HG02870 (cell line): Measurements from ENCODE around the gene IMMP2L.
"Not testable (repeated sequence)": the region's sequence is repeated elsewhere in the genome, so short reads cannot be mapped to it uniquely, and the experiment has no call there.

Experiments used
- ATAC-seq: cut with Tn5 transposase; IDR thresholded peaks from one replicate; pipeline ENCODE4 v1.9.1; 2021; ENCODE audit warnings: mild to moderate bottlenecking, moderate library complexity; ENCODE audit not compliant: unreplicated experiment

The IMMP2L gene

GRCh38 chr7:111473449-111474198 is 88.7 kb downstream of the IMMP2L start:
- ATAC-seq, result no peak

DNA sequence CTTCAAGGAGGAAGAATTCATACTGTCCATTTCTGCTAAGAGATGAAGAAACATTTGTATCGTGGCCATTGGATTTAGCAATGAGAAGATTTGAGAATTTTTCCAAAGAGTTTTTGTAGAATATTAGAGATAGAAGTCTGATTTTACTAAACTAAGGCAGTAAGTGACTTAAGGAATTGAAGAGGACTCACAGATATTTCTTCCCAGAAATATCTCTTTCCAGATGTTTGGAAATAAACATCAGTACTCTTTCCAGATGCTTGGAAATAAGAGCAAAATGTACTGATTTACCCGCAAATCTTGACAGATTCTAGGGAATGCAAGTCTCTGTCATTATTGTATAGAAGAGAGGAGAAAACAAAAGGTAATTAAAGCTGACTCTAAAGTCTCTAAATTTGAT is 91.3 kb downstream of the IMMP2L start:
- no peak for ATAC-seq

- ATAC-seq, result not testable (repeated sequence)
Measured at GRCh38 chr7:111469894-111470293, 92.4 kb downstream of the IMMP2L start.

DNA sequence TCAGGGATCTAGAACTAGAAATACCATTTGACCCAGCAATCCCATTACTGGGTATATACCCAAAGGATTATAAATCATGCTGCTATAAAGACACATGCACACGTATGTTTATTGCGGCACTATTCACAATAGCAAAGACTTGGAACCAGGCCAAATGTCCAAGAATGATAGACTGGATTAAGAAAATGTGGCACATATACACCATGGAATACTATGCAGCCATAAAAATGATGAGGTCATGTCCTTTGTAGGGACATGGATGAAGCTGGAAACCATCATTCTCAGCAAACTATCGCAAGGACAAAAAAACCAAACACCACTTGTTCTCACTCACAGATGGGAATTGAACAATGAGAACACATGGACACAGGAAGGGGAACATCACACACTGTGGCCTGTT is 96.5 kb downstream of the IMMP2L start:
- ATAC-seq, result not testable (repeated sequence)

DNA sequence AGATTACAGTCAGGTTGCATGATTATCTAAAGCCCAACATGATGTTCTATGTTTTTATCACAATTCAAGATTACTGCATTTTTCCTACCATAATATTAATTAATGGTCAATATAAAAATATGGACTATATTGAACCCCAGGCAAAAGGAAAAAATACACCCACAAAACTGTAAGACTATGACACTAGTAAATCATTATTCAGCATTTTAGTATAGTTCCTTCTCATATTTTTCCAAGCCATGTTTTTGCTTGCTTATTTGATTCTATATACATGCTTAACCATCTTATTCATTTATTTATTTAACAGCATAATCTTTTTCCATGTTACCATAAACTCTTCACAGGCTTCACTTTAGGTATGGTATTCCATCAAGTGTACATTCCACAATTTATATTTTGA is 101.6 kb downstream of the IMMP2L start:
- no peak for ATAC-seq

GRCh38 chr7:111459757-111460280 is 102.5 kb downstream of the IMMP2L start:
- ATAC-seq, result no peak

- no peak for ATAC-seq
Measured at GRCh38 chr7:111459065-111459756, 103.1 kb downstream of the IMMP2L start.

GRCh38 chr7:111450705-111451104 is 111.6 kb downstream of the IMMP2L start:
- not testable (repeated sequence) for ATAC-seq

- not testable (repeated sequence) for ATAC-seq
Measured at GRCh38 chr7:111447502-111447901, 114.8 kb downstream of the IMMP2L start.

DNA sequence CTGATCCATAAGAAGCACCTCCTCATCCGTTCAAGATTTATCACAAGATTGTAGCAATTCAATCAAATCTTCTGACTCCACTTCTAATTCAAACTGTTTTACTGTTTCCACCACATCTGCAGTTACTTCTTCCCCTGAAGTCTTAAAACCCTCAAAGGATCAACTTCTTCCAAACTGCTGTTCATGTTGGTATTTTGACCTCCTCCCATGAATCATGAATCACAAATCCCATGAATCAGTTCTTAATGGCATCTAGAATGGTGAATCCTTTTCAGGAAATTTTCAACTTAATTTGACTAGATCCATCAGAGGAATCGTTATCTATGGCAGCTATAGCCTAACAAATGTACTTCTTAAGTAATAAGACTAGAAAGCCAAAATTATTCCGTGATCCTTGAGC is 122.3 kb downstream of the IMMP2L start:
- ATAC-seq, result no peak

- no peak for ATAC-seq
Measured at GRCh38 chr7:111438369-111439289, 123.7 kb downstream of the IMMP2L start.

DNA sequence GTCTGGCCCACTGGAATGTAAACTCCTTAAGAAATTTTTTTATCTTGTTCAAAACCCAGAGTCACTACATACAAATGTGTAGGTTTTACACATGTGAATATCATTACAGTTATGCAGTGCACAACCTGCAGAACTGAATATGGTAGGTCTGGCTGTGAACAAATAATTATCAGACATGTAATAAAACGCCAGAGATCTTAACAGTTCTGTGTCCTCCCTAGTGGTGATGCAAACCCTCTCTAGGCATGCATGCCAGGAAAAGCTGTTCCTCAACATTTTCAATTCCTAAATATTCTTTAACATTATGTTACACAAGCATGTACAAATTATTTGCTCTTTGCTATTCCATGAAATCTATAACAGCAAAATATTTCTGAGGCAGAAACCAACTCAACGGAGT is 124.6 kb downstream of the IMMP2L start:
- ATAC-seq, result no peak

GRCh38 chr7:111436608-111437007 is 125.7 kb downstream of the IMMP2L start:
- ATAC-seq, result no peak

GRCh38 chr7:111433426-111433825 is 128.9 kb downstream of the IMMP2L start:
- no peak for ATAC-seq

- no peak for ATAC-seq
Measured at GRCh38 chr7:111429781-111430180, 132.5 kb downstream of the IMMP2L start.

DNA sequence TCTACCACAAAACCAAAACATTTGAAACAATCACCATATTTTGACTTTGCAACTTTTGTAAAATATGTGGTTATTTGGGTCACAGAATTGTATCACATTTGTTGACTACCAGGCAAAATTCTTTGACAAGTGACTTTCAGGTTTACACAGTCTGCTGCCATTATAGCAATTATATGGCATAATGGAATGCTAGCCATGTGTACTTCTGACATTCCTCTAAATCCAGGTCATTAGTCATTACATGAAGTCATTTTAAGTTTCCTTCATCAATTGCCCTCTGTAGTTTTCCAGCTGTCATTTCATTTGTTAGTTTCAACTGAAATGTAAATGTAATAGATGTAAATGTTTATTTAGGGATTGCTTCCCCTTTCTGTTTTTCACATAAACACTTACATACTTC is 137.5 kb downstream of the IMMP2L start:
- no peak for ATAC-seq

GRCh38 chr7:111414374-111414773 is 147.9 kb downstream of the IMMP2L start:
- ATAC-seq, result no peak

DNA sequence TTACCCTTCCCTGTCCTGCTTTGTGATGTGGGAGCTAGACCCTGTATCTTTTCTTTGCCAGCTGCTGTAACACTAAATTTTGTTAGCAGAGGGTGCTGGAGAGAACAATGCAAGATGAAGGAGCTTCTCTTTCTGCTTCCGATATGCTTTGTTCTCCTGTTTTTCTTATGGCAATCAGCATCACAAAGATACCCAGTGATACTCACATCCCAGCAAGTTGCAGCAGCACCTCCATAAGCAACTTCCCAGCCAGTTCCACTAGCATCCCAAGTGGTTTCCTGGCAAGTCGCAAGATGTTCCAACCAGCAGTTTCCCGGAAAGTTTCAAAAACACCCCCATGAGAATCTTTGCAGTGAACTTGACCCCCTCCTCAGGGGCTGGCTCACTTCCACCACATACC is 148.6 kb downstream of the IMMP2L start:
- no peak for ATAC-seq

DNA sequence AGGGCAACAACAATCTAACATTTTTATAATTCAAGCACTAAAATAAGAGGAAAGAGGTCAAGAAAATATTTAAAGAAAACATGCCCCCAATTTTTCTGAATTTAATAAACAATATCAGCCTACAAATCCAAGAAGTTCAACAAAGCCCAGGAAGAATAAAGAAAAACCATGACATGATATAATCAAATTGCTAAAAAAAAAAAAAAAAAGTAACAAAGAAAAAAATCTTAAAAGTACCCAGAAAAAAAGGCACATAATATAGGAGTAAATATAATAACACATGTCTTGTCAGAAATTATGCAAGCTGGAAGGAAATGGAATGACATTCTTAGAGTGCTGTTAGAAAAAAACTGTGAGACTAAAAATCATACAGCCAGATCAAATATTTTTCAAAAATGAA is 151.4 kb downstream of the IMMP2L start:
- ATAC-seq, result no peak

DNA sequence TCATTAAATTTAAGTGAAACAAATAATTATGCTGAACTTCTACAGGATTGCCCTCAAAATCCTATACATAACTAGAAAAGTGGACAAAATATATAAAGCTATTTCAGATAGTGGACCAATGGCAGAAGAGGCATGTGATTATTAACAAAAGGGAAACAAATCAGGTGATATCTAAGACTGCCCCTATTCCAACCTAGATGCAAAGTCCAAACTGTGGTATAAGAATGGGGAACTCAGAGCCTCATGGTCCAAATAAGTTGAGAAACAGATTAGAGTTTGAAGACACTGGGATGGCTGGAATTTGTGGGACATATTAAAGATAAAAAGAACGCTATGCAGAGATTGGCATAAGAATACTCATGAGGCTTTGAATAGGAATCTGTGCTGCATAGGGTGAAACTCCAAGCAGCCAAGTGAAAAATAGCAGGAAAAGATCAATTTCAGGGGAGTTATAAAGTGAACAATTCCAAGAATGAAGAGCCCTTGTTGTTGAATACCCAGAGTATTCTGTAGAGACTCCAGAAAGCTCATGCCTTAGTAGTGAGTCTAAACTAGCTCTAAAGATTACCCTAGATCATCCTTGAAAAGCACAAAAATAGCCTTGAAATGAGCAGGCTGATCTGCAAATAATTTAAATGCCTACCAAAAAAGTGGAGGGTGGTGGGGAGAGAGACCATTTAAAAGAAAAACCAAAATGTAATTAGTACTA is 152.4 kb downstream of the IMMP2L start:
- ATAC-seq, result no peak

GRCh38 chr7:111408724-111409123 is 153.6 kb downstream of the IMMP2L start:
- no peak for ATAC-seq
